GM06990 (cell line): ENCODE data around the gene YIF1A.
A peak's percentile ranks its signal among the peaks of the same experiment; 100 is the strongest.

Source experiments
- DNase-seq: peaks from one replicate; pipeline ENCODE4 v3.0.0-alpha.2; 2011; ENCODE audit not compliant: insufficient read length; ENCODE audit errors: extremely low read depth
- H3K27me3 ChIP-seq: replicated peaks from 2 replicates; pipeline ENCODE4 v1.6.0; 2011; ENCODE audit warnings: low read length; ENCODE audit not compliant: control insufficient read depth, insufficient read depth
- H3K36me3 ChIP-seq: 2 replicates; pipeline ENCODE4 v1.5.1; 2011; ENCODE audit warnings: low read length; ENCODE audit not compliant: control insufficient read depth, insufficient read depth
- H3K4me3 ChIP-seq: replicated peaks from 2 replicates; pipeline ENCODE4 v1.5.1; 2011; ENCODE audit warnings: low read depth, mild to moderate bottlenecking, control low read depth, low read length
- TF ChIP-seq, protein P1 (sequence below): IDR thresholded peaks from 2 replicates; pipeline ENCODE4 v1.5.1; 2011; ENCODE audit warnings: low read length, control low read depth, mild to moderate bottlenecking, inconsistent platforms; ENCODE audit not compliant: insufficient read depth, poor library complexity, severe bottlenecking

YIF1A gene, protein sequence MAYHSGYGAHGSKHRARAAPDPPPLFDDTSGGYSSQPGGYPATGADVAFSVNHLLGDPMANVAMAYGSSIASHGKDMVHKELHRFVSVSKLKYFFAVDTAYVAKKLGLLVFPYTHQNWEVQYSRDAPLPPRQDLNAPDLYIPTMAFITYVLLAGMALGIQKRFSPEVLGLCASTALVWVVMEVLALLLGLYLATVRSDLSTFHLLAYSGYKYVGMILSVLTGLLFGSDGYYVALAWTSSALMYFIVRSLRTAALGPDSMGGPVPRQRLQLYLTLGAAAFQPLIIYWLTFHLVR

DNA sequence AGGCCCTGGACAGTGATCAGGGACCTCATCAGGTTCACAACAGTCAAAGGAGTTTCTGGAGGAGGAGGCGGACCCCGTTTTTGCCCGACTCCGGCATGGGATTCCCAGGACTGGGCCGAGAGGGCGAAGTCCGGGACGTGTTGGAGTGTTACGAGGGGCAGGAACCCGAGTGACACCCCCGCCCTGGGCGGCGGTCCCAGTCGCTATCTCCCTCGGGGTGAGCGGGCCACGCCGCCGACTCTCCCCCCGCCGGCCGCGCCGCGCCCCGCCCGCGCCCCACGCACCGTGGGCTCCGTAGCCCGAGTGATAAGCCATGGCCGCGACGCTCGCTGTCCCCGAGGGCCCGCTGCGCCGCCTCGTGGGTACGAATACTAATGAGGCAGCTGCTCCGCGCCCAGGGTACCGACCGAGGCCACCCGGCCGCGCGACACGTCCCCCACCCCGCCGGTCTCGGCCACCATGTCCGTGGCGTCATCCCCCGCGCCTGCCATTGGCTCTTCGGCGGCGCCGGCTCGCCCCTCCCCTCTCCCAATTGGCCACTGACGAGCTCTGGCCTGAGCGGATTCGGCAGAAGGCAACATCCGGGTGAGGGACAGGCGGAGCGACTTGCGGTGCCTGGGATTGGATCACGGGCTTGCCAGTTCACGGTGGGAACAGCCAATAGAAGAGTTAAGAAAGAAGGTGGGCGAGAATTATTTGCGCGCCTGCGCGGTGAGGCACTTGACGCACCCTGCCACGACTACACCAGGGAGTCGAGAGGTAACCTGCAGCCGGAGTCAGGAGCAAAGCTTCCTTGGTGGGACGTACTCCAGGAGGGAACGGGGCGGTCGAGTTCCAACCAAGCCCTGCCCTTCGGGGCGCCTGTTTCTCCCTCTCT, at the start of gene YIF1A:
TSS of gene YIF1A (minus strand) at position 473 of the 877 bp plus-strand sequence. CDS start at position 315, 158 bp downstream.
- peaks cover 12% of the 10 kb centered on the region for H3K36me3 ChIP-seq
- TF ChIP-seq, protein P1, sequence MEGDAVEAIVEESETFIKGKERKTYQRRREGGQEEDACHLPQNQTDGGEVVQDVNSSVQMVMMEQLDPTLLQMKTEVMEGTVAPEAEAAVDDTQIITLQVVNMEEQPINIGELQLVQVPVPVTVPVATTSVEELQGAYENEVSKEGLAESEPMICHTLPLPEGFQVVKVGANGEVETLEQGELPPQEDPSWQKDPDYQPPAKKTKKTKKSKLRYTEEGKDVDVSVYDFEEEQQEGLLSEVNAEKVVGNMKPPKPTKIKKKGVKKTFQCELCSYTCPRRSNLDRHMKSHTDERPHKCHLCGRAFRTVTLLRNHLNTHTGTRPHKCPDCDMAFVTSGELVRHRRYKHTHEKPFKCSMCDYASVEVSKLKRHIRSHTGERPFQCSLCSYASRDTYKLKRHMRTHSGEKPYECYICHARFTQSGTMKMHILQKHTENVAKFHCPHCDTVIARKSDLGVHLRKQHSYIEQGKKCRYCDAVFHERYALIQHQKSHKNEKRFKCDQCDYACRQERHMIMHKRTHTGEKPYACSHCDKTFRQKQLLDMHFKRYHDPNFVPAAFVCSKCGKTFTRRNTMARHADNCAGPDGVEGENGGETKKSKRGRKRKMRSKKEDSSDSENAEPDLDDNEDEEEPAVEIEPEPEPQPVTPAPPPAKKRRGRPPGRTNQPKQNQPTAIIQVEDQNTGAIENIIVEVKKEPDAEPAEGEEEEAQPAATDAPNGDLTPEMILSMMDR: peak; percentile 9
- H3K27me3 ChIP-seq: peaks cover 1% of the 10 kb centered on the region
- H3K4me3 ChIP-seq: peak within 1 kb of the TSS; percentile 71
- peak; percentile 98 for DNase-seq

DNA sequence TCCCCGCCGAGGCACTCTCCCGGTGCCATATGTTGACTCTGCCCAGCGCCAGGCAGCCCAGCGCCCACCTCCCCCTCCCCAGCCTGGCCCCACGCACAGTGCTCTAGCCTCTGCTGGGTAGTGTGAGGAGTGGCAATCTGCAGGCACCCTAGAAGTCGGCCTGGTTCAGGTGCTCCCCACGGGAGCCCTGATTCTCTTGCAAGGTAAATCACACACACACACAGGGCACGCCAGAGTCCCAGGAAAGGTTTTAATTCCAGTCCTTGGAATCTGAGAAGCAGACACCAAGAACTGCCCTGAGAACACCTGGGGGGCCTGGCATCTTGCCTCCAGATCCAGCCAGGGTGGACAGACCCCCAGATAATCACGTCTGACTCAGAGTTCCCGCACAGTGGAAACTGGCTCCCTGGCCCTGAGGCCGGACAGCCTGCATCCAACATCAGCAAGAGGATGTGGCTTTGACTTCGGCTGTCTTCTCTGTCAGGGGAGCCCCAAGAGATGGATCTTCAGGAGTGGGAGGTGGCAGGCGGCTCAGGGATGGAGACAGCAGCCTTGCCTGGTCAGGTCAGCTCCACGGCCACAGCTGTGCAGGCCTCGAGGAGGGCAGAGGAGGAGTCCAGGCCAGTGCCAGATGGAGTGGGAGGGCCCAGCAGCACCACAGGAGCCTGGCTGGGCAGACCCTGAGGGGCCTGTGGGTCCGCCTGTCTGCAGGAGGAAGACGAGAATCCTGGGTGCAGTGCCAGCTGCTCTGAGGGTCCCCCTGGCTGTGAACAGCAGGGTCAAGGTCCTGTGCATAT, 48.4 kb upstream of the YIF1A start:
- DNase-seq: no peak
- no peak overlapping the region for H3K4me3 ChIP-seq
- TF ChIP-seq, protein P1: no peak
- H3K36me3 ChIP-seq: peaks cover 35% of the 10 kb centered on the region
- H3K27me3 ChIP-seq: no peaks in the 10 kb centered on the region

DNA sequence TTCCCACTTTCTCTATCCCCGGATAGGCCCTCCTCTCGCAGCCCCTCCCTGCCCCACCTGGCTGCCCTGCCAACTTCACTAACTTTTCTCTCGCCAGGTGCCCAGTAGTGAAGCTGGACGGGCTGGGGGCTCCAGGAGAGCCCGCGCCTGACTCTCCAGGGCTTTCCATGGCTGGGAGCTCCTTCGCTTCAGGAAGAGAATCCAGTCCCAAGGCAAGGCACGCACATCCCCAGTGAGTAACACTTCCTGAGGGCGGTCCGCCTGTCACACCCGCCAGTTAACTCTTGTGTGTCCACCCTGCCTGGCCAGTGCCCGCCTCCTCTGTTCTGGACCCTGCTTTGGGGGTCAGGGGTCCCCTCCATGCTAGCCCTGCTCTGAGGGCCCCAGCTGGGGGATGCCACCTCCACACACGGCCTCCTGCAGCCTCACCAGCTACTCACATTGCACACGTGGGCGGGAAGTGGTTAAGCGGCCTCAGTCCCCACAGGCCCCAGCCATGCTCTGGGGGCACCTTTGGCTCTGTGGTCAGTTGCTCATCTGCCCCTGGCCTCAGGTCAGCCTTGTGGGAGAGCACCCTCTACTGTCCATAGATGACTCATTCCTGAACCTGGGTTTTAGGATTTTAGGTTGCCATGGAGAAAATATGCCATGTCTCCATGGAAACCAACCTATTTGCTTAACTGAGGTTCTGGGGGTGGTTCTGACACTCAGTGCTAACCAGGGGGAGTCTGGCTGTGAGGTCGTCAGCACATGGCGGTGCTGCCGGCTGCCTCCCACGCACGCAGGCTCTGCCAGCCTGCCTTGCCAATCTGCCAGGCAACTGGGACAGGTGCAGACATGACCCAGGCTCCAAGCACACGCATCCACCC, 47.5 kb upstream of the YIF1A start, which contains the start of gene RIN1:
TSS of gene RIN1 (minus strand) at position 201 of the 869 bp plus-strand sequence. CDS start at position 169, 32 bp downstream.
- DNase-seq: peak; percentile 78
- Histone ChIP-seq H3K4me3 (no peak within 1 kb of the TSS), H3K36me3 (peaks cover 27% of the 10 kb centered on the region), H3K27me3 (no peaks in the 10 kb centered on the region)
- TF ChIP-seq, protein P1: peak; percentile 24

DNA sequence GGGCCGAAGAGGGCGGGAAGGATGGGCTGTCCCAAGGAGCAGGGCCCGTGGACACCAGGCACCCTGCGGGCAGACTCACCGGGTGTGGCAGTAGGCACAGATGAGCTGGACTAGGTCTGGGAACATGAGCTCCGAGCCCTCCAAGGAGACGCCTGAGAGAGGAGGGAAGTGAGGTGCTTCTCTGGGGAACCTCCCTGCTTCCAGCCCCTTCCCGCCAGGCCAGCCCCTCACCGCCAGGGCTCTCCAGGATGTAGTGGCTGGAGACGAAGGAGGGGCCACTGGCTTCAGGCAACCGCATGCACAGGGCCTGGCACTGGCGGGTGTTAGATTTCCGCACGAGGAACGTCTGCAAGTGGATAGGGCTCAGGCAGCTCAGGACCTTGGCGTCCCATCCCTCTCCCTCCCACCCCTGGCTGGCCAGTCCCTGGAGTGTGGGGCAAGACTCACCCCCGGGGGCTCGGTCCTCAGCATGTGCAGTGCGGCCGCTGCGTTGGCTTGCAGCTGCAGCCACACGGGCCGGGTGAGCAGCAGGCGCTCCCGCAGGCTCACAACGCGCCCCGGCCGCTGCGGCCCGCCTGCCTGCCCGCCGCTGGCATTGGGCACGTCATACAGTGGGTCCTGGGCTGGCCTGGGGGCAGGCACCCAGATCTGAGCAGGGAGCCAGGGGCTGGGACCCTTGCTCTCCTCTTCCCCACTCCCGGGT, 46.7 kb upstream of the YIF1A start:
- Histone ChIP-seq H3K36me3 (peaks cover 23% of the 10 kb centered on the region), H3K4me3 (no peak overlapping the region), H3K27me3 (no peaks in the 10 kb centered on the region)
- no peak for DNase-seq
- TF ChIP-seq, protein P1: no peak
